ENCODE data around the gene KCNIP4. TPM values are rescaled to one million over a fixed set of nuclear protein-coding genes. Genes with fewer than 3 reads are reported as not detected.

KCNIP4 gene
- total and polyA plus RNA-seq, 9 of the 15 experiments (the other 6 are each of a cell fraction or from before 2014, with no cell fraction given) = 0.25 to 0.41 TPM; not detected in 7

DNA sequence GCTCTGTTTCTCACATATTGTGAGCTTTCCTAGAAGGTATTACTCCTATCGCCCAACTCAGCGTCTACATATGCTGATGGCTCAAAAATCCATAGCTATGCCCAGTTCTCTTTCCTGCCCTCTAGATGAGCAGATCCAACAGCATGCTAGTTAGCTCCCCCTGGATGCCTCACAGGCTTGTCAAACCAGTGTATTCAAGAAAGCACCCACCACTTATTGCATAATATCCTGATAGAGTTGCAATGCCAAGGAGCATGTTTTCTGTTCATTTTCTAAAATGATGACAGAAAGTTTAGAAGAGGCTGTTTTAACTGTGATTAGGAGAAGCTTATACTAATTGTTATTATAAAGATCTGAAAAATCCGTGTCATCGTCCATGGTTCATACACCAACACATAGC, 1250.2 kb downstream of the KCNIP4 start:
- Histone ChIP-seq H2AFZ (ENCODE audit: low read depth, low read length) (peak overlapping the region; percentile 37; the same call in 1 of the 2 replicates), H3K4me3 (no peak overlapping the region), H3K27me3 (ENCODE audit: control insufficient read depth in 2 of 2, insufficient read depth in 2 of 2, low read length in 2 of 2) (no peaks in the 10 kb centered on the region), H3K9me1 (ENCODE audit: control insufficient read depth, insufficient read depth, low read length) (no peaks in the 10 kb centered on the region), H4K20me1 (replicated peaks; ENCODE audit: control insufficient read depth, insufficient read depth, low read length) (no peaks in the 10 kb centered on the region), H3K4me2 (ENCODE audit: insufficient read depth, low read length) (peak overlapping the region; percentile 62), H3K4me1 (replicated peaks in 1 of 2; ENCODE audit: control insufficient read depth in 2 of 2, insufficient read depth in 2 of 2, low read length in 2 of 2) (peaks cover 3 to 14% of the 10 kb centered on the region in 2 experiments; a peak in 2 of 5 replicates), H3K27ac (ENCODE audit: extremely low read depth, low read depth, low read length) (peak overlapping the region; percentile 31; the same call in 2 of the 3 replicates), H3K9ac (ENCODE audit: insufficient read depth in 1 of 2, low read depth in 2 of 2, low read length in 2 of 2) (no peak overlapping the region), H3K9me3 (replicated peaks; ENCODE audit: control insufficient read depth, insufficient read depth, low read depth, low read length) (no peaks in the 10 kb centered on the region), H3K36me3 (ENCODE audit: control insufficient read depth, insufficient read depth, low read length) (peaks cover 8% of the 10 kb centered on the region; the same call in 1 of the 3 replicates), H3K79me2 (ENCODE audit: control insufficient read depth, insufficient read depth, low read length) (peaks cover 32% of the 10 kb centered on the region)
- TF ChIP-seq KDM2B (CRISPR knock-in tag; IDR thresholded peaks at IDR 0.05) (no peak), SIN3A (IDR thresholded peaks at IDR 0.05; ENCODE audit: borderline replicate concordance in 2 of 2, control insufficient read depth in 1 of 2, low read depth in 2 of 2, low read length in 2 of 2) (no peak), ZNF311 (CRISPR knock-in tag; IDR thresholded peaks at IDR 0.05) (no peak), ZBTB1 (CRISPR knock-in tag; IDR thresholded peaks at IDR 0.05; ENCODE audit: borderline replicate concordance, low read depth) (no peak), SMARCE1 (IDR thresholded peaks at IDR 0.05) (no peak), CEBPB (tag; IDR thresholded peaks at IDR 0.05) (peak; percentile 94), CEBPG (CRISPR knock-in tag; IDR thresholded peaks at IDR 0.05) (peak; percentile 82), CEBPG (tag; conservative IDR thresholded peaks at IDR 0.05 in 1 of 2, IDR thresholded peaks at IDR 0.05 in 1 of 2) (peak; percentile 70 to 91), SAFB (IDR thresholded peaks at IDR 0.05; ENCODE audit: borderline replicate concordance, low read depth, low read length) (no peak), RBM34 (IDR thresholded peaks at IDR 0.05; ENCODE audit: borderline replicate concordance, insufficient read depth, low read length) (no peak), GABPA (tag; conservative IDR thresholded peaks at IDR 0.05; ENCODE audit: low read depth) (no peak)
- TF ChIP-seq, protein P1, sequence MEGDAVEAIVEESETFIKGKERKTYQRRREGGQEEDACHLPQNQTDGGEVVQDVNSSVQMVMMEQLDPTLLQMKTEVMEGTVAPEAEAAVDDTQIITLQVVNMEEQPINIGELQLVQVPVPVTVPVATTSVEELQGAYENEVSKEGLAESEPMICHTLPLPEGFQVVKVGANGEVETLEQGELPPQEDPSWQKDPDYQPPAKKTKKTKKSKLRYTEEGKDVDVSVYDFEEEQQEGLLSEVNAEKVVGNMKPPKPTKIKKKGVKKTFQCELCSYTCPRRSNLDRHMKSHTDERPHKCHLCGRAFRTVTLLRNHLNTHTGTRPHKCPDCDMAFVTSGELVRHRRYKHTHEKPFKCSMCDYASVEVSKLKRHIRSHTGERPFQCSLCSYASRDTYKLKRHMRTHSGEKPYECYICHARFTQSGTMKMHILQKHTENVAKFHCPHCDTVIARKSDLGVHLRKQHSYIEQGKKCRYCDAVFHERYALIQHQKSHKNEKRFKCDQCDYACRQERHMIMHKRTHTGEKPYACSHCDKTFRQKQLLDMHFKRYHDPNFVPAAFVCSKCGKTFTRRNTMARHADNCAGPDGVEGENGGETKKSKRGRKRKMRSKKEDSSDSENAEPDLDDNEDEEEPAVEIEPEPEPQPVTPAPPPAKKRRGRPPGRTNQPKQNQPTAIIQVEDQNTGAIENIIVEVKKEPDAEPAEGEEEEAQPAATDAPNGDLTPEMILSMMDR (IDR thresholded peaks at IDR 0.05 in 2 of 3, conservative IDR thresholded peaks at IDR 0.05 in 1 of 3; ENCODE audit: insufficient read depth in 2 of 3, low read depth in 1 of 3, low read length in 3 of 3) = peak in 1 of 3 experiments; percentile 13; a peak in 1 of 6 replicates
- TF ChIP-seq, protein P2, sequence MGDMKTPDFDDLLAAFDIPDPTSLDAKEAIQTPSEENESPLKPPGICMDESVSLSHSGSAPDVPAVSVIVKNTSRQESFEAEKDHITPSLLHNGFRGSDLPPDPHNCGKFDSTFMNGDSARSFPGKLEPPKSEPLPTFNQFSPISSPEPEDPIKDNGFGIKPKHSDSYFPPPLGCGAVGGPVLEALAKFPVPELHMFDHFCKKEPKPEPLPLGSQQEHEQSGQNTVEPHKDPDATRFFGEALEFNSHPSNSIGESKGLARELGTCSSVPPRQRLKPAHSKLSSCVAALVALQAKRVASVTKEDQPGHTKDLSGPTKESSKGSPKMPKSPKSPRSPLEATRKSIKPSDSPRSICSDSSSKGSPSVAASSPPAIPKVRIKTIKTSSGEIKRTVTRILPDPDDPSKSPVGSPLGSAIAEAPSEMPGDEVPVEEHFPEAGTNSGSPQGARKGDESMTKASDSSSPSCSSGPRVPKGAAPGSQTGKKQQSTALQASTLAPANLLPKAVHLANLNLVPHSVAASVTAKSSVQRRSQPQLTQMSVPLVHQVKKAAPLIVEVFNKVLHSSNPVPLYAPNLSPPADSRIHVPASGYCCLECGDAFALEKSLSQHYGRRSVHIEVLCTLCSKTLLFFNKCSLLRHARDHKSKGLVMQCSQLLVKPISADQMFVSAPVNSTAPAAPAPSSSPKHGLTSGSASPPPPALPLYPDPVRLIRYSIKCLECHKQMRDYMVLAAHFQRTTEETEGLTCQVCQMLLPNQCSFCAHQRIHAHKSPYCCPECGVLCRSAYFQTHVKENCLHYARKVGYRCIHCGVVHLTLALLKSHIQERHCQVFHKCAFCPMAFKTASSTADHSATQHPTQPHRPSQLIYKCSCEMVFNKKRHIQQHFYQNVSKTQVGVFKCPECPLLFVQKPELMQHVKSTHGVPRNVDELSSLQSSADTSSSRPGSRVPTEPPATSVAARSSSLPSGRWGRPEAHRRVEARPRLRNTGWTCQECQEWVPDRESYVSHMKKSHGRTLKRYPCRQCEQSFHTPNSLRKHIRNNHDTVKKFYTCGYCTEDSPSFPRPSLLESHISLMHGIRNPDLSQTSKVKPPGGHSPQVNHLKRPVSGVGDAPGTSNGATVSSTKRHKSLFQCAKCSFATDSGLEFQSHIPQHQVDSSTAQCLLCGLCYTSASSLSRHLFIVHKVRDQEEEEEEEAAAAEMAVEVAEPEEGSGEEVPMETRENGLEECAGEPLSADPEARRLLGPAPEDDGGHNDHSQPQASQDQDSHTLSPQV (IDR thresholded peaks at IDR 0.05) = 0 out of 2 replicates have a peak, but pooled peaks have one; percentile 34
- FAIRE-seq (peak; percentile 35), DNase-seq (ENCODE audit: extremely low read depth in 1 of 4, low spot score in 3 of 4) (peak in 2 of 4 experiments; percentile 9 to 40), ATAC-seq (peak; percentile 15; the same call in 2 of the 3 replicates)
- in situ Hi-C loops (cut with MboI) = loop anchor here (25.0 kb wide), 1 partner anchor 2011 kb away; no protein-coding TSS in a partner anchor
- WGBS (ENCODE audit: insufficient coverage, low coverage, missing lambda C conversion rate) = 17% methylated on average over 4 of the region's 4 CpGs
- POLR2A ChIA-PET = interaction anchor here (0.7 kb wide), 1 partner anchor 74 kb away, joined by 3 read pairs; no protein-coding TSS in a partner anchor
- CTCF ChIA-PET (ENCODE audit: low intra/inter-chr PET ratio) = no interaction called here
- no TSS peak for BruUV-seq (replicated peaks)
- intact Hi-C loops (cut with micrococcal nuclease) = no loop called here
